Measurements from ENCODE around the gene PPP1R1C.
"Not testable (repeated sequence)": the region's sequence is repeated elsewhere in the genome, so short reads cannot be mapped to it uniquely, and the experiment has no call there.

The PPP1R1C gene

GRCh38 chr2:182015334-182016109, 29.9 kb downstream of the PPP1R1C start:
- no peak for DNase-seq

GRCh38 chr2:182018218-182018617, 32.6 kb downstream of the PPP1R1C start:
- DNase-seq = no peak

GRCh38 chr2:182019731-182020130, 34.1 kb downstream of the PPP1R1C start:
- no peak for DNase-seq

- DNase-seq = no peak
Observed at GRCh38 chr2:182020286-182021070, 34.8 kb downstream of the PPP1R1C start.

- DNase-seq = no peak
Observed at GRCh38 chr2:182023235-182023634, 37.6 kb downstream of the PPP1R1C start.

GRCh38 chr2:182030875-182031274, 45.2 kb downstream of the PPP1R1C start:
- DNase-seq = not testable (repeated sequence)

GRCh38 chr2:182031956-182032355, 46.3 kb downstream of the PPP1R1C start:
- no peak for DNase-seq

- no peak for DNase-seq
Observed at GRCh38 chr2:182033449-182033848, 47.8 kb downstream of the PPP1R1C start.

GRCh38 chr2:182038576-182038975, 52.9 kb downstream of the PPP1R1C start:
- no peak for DNase-seq

GRCh38 chr2:182043021-182043420, 57.4 kb downstream of the PPP1R1C start:
- DNase-seq = no peak

- DNase-seq = no peak
Observed at GRCh38 chr2:182043861-182044260, 58.2 kb downstream of the PPP1R1C start.

- DNase-seq = no peak
Observed at GRCh38 chr2:182047544-182047943, 61.9 kb downstream of the PPP1R1C start.

- DNase-seq = no peak
Observed at GRCh38 chr2:182048088-182048487, 62.4 kb downstream of the PPP1R1C start.

GRCh38 chr2:182048621-182049020, 63.0 kb downstream of the PPP1R1C start:
- no peak for DNase-seq

- no peak for DNase-seq
Observed at GRCh38 chr2:182049372-182050148, 63.9 kb downstream of the PPP1R1C start.

GRCh38 chr2:182050333-182051135, 64.9 kb downstream of the PPP1R1C start:
- no peak for DNase-seq

GRCh38 chr2:182055993-182056392, 70.3 kb downstream of the PPP1R1C start:
- no peak for DNase-seq

- no peak for DNase-seq
Observed at GRCh38 chr2:182057002-182057401, 71.3 kb downstream of the PPP1R1C start.

GRCh38 chr2:182058056-182058455, 72.4 kb downstream of the PPP1R1C start:
- DNase-seq = no peak

- DNase-seq = no peak
Observed at GRCh38 chr2:182061739-182062138, 76.1 kb downstream of the PPP1R1C start.

- DNase-seq = no peak
Observed at GRCh38 chr2:182062329-182062972, 76.8 kb downstream of the PPP1R1C start.

Data from midbrain (tissue), 1 donor.